GM12878 (cell line): Measurements from ENCODE around the gene ITGBL1. TPM values are rescaled to one million over a fixed set of nuclear protein-coding genes. Genes with fewer than 3 reads are reported as not detected.

Experiments
- ATAC-seq: fragments of 200-7000 bp; cut with Tn5 transposase; 3 replicates; pipeline ENCODE4 v1.9.1; 2020; ENCODE audit warnings: mild to moderate bottlenecking, moderate library complexity
- BruUV-seq: library from RNA; stranded (reverse); fragments of 400-500 nt; replicated peaks from 2 replicates; lab custom pipeline; 2021; lab: Mats Ljungman, UMichigan
- CTCF ChIA-PET: fragments of 300-600 bp; sonication (Branson Sonifier 250); formaldehyde crosslinking; extraction: SDS; loops from one replicate; lab custom pipeline; 2021; ENCODE audit warnings: inconsistent platforms; lab: Yijun Ruan, JAX
- POLR2A ChIA-PET: fragments of 350-600 bp; formaldehyde crosslinking; extraction: SDS; loops from one replicate; lab custom pipeline; 2021; ENCODE audit warnings: inconsistent platforms; lab: Charles Lee
- RAD21 ChIA-PET: fragments of 300-600 bp; sonication (Branson Sonifier 250); formaldehyde crosslinking; loops from one replicate; lab custom pipeline; 2023; ENCODE audit warnings: antibody characterized with exemption; ENCODE audit not compliant: unreplicated experiment; lab: Charles Lee
- SMC1A ChIA-PET: fragments of 300-600 bp; sonication (Branson Sonifier 250); formaldehyde crosslinking; loops from one replicate; lab custom pipeline; 2023; ENCODE audit not compliant: unreplicated experiment, uncharacterized antibody; lab: Charles Lee
- DNase-seq: peaks from one replicate; pipeline ENCODE4 v3.0.0-alpha.2; 2011; ENCODE audit warnings: low read depth, low spot score
- FAIRE-seq: peaks from 3 replicates; lab custom pipeline; 2011; peaks lifted over from hg19 to GRCh38; lab: Jason Lieb, UNC
- H2AFZ ChIP-seq: 2 replicates; pipeline ENCODE4 v1.6.0; 2011; ENCODE audit warnings: low read depth, low read length, control low read depth; ENCODE audit not compliant: control insufficient read depth
- H3K27ac ChIP-seq: 2 replicates; pipeline ENCODE4 v1.5.1; 2011; ENCODE audit warnings: control low read depth; ENCODE audit not compliant: control insufficient read depth, insufficient read depth
- H3K27me3 ChIP-seq, 2 experiments: replicated peaks in 1 of 2; 2 replicates each; pipeline versions ENCODE4 v1.6.0 to v1.6.1; 2011; ENCODE audit warnings: low read length in 1 of 2; ENCODE audit not compliant: control insufficient read depth in 2 of 2, insufficient read depth in 2 of 2
- H3K36me3 ChIP-seq, 2 experiments: 2 replicates each; pipeline ENCODE4 v1.5.1; 2011; ENCODE audit warnings: low read length in 1 of 2; ENCODE audit not compliant: control insufficient read depth in 2 of 2, insufficient read depth in 2 of 2
- H3K4me1 ChIP-seq: 2 replicates; pipeline ENCODE4 v1.6.1; 2011; ENCODE audit warnings: mild to moderate bottlenecking, low read length, moderate library complexity, mixed read lengths; ENCODE audit not compliant: control insufficient read depth, insufficient read depth
- H3K4me2 ChIP-seq: 2 replicates; pipeline ENCODE4 v1.6.0; 2011; ENCODE audit warnings: control low read depth; ENCODE audit not compliant: control insufficient read depth, insufficient read depth
- H3K4me3 ChIP-seq: fragments of 200-600 bp; sonication (generic); 2 replicates; pipeline ENCODE4 v1.5.1; 2016
- H3K79me2 ChIP-seq: 2 replicates; pipeline ENCODE4 v1.6.0; 2011; ENCODE audit warnings: low read length; ENCODE audit not compliant: control insufficient read depth, insufficient read depth
- H3K9ac ChIP-seq: 2 replicates; pipeline ENCODE4 v1.8.0; 2011; ENCODE audit warnings: low read length, control low read depth, mixed read lengths; ENCODE audit not compliant: control insufficient read depth, insufficient read depth
- H3K9me3 ChIP-seq: replicated peaks from 3 replicates; pipeline ENCODE4 v1.5.1; 2011; ENCODE audit warnings: mild to moderate bottlenecking, low read length; ENCODE audit not compliant: control insufficient read depth, insufficient read depth
- H4K20me1 ChIP-seq: 2 replicates; pipeline ENCODE4 v1.6.0; 2011; ENCODE audit not compliant: control insufficient read depth, insufficient read depth
- CEBPB ChIP-seq, 2 experiments: fragments of 150-350 bp in 1 of 2; IDR thresholded peaks; 2 replicates each; pipeline ENCODE4 v1.6.1; 2012 to 2014; ENCODE audit warnings: low read depth in 2 of 2, low read length in 2 of 2, borderline replicate concordance in 1 of 2, inconsistent platforms in 1 of 2
- EGR1 ChIP-seq, 2 experiments: IDR thresholded peaks; 1 replicate in 1 of 2; 2 replicates in 1 of 2; pipeline ENCODE4 v1.6.1; 2011 to 2012; ENCODE audit warnings: low read depth in 2 of 2, low read length in 2 of 2, borderline replicate concordance in 1 of 2, mild to moderate bottlenecking in 1 of 2, moderate library complexity in 1 of 2
- NFXL1 ChIP-seq: fragments of 450-650 bp; IDR thresholded peaks from 2 replicates; pipeline ENCODE4 v1.6.1; 2017; ENCODE audit warnings: antibody characterized with exemption, mild to moderate bottlenecking, borderline replicate concordance
- POLR2AphosphoS5 ChIP-seq: IDR thresholded peaks from 2 replicates; pipeline ENCODE4 v1.6.1; 2011; ENCODE audit warnings: mild to moderate bottlenecking, low read length, inconsistent platforms
- RBBP5 ChIP-seq: fragments of 200-600 bp; sonication (generic); conservative IDR thresholded peaks from 2 replicates; pipeline ENCODE4 v1.6.1; 2016
- SIX5 ChIP-seq: IDR thresholded peaks from 2 replicates; pipeline ENCODE4 v1.6.1; 2011; ENCODE audit warnings: mild to moderate bottlenecking, low read depth, low read length, moderate library complexity; ENCODE audit not compliant: severe bottlenecking
- TCF7 ChIP-seq: IDR thresholded peaks from 2 replicates; pipeline ENCODE4 v1.6.1; 2014; ENCODE audit warnings: antibody characterized with exemption, borderline replicate concordance
- USF2 ChIP-seq: IDR thresholded peaks from 2 replicates; pipeline ENCODE4 v1.6.1; 2011; ENCODE audit warnings: low read depth, low read length, improper control_type of control experiment, borderline replicate concordance
- in situ Hi-C: fragments of 300-500 bp; cut with MboI; formaldehyde crosslinking; loops from 9 replicates; pipeline ENCODE4 v1.14.3; 2018; ENCODE audit warnings: mixed read lengths
- intact Hi-C: fragments of 100-400 bp; cut with micrococcal nuclease; formaldehyde crosslinking; loops from one replicate; pipeline ENCODE4 v1.14.2; 2022; ENCODE audit not compliant: unreplicated experiment
- polyA plus RNA-seq, 11 experiments: library from polyadenylated mRNA; depleted of rRNA in 4 of 11; unstranded in 6 of 11; stranded (reverse) in 5 of 11; fragments of >200 nt; fragmentation: Nextera tagmentation in 4 of 11; fragmentation: Illumina TruSeq in 1 of 11; extraction: Ambion mirVana in 4 of 11; extraction: Trizol in 1 of 11; gene quantifications; 1 replicate in 1 of 11; 2 replicates in 10 of 11; pipeline versions ENCODE4 v1.2.1 to v1.2.3, GENCODE V29; 2011 to 2016; ENCODE audit warnings: inconsistent platforms in 2 of 11, missing spikeins in 2 of 11, low read depth in 1 of 11
- total RNA-seq, 4 experiments: library from RNA; depleted of rRNA in 3 of 4; stranded (reverse); fragments of >200 nt in 3 of 4; fragmentation: Illumina TruSeq in 1 of 4; extraction: Trizol in 1 of 4; gene quantifications; 2 replicates each; pipeline versions ENCODE4 v1.2.1 to v1.2.3, GENCODE V29; 2013 to 2021

ITGBL1 gene
- total and polyA plus RNA-seq, 10 of the 15 experiments (the other 5 are each of a cell fraction or from before 2014, with no cell fraction given), result 0.17 to 2.8 (median 0.28) TPM; not detected in 3

GRCh38 chr13:101552786-101553185, 100.3 kb downstream of the ITGBL1 start:
- no peak for TF ChIP-seq RBBP5
- TF ChIP-seq CEBPB (IDR thresholded peaks at IDR 0.05; ENCODE audit: borderline replicate concordance in 1 of 2, low read depth in 2 of 2, low read length in 2 of 2), result no peak
- no peak for TF ChIP-seq POLR2AphosphoS5
- TF ChIP-seq USF2, result no peak
- no peak for TF ChIP-seq EGR1 (IDR thresholded peaks at IDR 0.05; ENCODE audit: borderline replicate concordance in 1 of 2, low read depth in 2 of 2, low read length in 2 of 2)
- no peak for TF ChIP-seq TCF7
- no peak for TF ChIP-seq NFXL1
- TF ChIP-seq SIX5, result no peak
- intact Hi-C loops (no loop called here), in situ Hi-C loops (no loop called here)
- H3K36me3 ChIP-seq, result no peaks in the 10 kb centered on the region
- no peak overlapping the region for H3K9ac ChIP-seq
- no peaks in the 10 kb centered on the region for H4K20me1 ChIP-seq
- ATAC-seq (no peak), FAIRE-seq (no peak), DNase-seq (no peak)
- H3K27me3 ChIP-seq, result no peaks in the 10 kb centered on the region
- ChIA-PET CTCF (no interaction called here), SMC1A (no interaction called here), RAD21 (no interaction called here), POLR2A (no interaction called here)
- H3K79me2 ChIP-seq, result no peaks in the 10 kb centered on the region
- H3K4me1 ChIP-seq, result no peaks in the 10 kb centered on the region
- no peak overlapping the region for H3K4me2 ChIP-seq
- H3K4me3 ChIP-seq, result no peak overlapping the region
- H3K27ac ChIP-seq, result no peak overlapping the region
- BruUV-seq, result no TSS peak
- H3K9me3 ChIP-seq, result no peaks in the 10 kb centered on the region
- H2AFZ ChIP-seq, result no peak overlapping the region
